Measurements from ENCODE around the gene MARCHF3.
"Not testable (repeated sequence)": the region's sequence is repeated elsewhere in the genome, so short reads cannot be mapped to it uniquely, and the experiment has no call there.

Gene MARCHF3

DNA sequence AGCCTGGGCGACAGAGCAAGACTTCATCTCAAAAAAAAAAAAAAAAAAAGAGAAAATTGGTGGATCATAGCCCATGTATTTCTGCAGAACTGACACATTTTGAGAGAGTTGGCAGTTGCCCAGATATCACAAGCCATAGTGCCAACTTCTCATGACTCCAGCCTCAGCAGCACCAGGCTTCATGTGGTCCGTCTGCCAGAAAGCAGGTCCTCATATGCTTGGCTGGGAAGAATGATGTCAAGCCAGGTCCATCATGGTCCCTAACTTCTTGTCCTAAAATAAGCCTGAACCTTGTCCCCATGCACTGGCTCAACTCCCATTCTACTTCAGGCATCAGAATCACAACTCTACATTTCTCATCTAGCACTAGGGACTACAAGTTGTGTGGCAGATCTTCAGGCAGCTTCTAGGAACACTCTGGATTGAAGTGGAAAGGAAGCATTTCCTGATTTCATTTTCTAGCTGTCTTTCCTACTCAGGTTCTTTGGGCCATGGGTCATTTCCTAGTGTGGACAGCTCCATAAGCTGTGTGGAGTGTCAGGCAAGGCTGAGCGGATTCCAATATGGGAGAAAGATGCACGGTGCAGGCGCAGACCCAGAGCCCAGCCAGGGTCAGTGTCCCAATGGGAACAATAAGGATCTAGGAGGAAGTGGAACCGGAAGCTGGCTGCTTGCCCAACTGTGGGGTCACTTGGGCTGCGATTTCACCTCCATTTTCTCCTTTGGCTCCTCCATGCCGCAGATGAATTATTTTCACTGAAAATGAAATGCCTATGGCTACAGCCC is 163.3 kb downstream of the MARCHF3 start:
- no peak for DNase-seq

DNA sequence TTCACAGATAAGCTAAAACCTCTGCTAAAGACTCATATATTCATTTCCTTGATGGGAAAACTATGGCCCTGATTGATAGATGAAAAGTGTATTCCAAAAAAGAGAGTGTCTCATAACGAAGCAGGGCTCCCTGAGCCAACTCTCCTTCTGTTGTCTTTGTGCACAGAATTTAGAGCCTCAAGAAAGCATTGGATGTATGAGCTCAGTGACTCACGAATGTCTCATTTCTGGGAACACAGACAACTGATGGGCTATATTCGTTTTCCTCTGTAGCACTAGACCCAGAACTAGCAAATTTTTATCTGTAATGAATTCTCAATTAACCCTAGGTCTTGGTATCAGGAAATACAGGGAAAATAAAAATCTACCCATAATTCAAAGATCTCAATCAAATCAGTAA is 165.1 kb downstream of the MARCHF3 start:
- no peak for DNase-seq

DNA sequence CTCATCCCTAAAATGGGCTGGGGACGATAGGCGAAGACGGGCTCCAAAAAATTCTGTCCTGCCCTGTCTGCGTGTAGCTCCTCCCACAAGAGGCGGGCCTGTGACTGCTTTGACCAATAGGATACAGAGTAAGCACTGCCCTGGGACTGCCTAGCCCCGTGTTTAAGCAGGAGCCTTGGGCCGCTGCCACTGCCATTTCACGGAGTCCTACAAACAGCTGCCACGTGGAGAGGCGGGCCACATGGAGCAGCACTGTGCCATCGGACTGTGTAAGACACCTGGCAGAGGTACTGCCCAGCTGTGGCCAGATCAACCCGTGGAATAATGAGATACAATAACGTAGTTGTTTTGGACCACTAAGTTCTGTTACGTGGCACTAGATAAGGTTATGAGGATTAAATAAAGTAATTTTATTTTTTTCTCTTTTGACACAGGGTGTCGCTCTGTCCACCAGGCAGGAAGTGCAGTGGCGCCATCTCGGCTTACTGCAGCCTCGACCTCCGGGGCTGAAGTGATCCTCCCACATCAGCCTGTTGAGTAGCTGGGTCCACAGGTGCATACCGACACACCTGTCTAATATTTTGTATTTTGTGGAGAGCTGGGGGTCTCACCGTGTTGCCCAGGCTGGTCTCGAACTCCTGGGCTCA is 166.2 kb downstream of the MARCHF3 start:
- no peak for DNase-seq

DNA sequence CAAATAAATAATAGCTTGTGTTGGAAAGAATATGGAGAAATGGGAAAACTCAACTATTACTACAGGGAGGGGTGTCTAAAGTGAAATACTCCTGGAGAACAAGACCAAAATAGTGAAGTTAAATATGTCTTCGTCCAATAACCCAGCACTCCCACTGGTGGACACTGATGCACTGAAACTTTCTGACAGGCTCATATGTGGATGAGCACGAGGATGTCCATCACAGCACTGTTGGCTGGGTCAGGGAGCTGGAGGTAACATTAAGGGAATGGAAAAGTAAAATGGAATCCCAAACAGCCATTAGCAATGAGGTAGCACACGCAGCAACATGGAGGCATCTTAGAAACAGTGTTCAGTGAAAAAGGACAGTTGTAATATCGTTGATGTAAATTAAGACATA is 167.0 kb downstream of the MARCHF3 start:
- DNase-seq: no peak

DNA sequence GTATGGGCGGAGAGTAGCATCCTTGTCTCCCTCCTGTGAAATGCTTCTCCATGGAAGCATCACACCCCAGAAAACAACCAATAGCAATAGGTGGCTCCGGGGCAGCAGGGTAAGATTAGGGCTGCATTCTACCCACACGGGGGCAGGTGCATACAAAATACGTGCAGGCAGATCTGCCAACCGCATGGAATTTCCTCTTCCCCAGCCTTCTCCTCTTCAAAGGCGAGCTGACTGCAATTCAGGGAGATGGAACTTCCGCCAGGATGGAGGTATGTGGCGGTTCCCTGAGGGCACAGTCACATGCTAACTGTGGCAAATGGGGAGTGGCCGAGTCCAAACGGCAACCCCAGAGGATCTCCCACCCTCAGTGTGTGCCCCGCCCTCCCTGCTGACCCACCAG is 171.9 kb downstream of the MARCHF3 start:
- DNase-seq: no peak

DNA sequence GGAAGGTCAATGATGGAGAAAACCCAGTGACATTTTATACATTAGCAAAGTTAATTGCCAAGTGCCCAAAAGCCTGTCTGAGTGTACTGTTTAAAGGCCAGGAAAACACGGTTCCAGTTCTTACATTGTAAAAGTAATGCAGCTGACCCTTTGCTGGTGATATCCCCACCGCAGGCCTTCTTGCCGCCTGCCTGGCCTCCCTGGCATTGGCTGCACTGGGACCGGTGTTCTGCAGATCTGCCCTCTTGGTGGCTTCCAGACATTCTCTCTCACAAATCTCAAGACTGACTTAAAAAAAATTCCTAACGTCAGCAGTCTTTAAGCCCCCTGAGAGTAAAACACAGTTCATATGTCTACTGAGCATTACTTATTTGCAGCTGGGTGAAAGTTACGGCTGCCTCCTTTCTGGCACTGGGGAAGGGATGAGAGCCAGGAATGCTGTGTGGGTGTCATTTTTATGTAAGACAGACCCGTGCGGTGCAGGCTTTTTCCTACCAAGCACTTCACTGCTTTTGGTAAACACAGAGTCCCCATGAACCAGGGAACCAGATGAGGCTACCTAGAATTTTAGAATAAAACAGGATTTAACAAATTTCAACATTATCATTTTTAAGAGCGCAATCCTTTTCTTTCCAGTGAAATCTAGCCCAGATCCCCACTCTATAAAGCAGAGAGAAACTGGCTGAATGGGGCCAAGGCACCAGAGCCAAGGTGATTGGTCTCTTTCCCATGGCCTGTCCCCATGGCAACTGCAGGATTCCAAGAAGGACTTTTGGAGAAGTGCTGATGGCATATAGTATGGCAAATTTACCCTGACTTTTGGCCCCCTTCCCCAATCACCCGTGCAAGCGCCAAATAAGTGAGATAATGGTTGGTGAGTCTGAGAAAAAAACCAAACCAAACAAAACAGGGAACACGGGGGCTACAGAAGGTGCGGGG is 172.6 kb downstream of the MARCHF3 start:
- DNase-seq: no peak

DNA sequence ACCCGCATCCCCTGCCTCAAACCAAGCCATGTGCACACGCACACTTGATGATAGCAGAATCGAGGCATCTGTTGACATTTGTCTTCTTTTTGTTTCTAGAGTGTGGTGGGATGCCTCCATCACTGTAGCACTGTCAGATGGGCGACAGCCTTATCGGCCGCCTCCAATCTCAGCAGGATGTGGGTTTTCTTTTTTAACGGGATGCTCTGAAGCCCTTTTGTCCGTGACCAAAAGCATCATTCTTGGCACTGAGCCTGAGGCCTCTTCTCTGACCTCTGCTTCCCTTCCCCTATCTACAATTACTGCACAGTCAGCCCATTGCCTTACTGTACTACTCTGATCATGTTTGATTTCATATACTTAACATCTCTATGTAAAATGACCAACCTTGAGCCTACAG is 175.1 kb downstream of the MARCHF3 start:
- DNase-seq: no peak

DNA sequence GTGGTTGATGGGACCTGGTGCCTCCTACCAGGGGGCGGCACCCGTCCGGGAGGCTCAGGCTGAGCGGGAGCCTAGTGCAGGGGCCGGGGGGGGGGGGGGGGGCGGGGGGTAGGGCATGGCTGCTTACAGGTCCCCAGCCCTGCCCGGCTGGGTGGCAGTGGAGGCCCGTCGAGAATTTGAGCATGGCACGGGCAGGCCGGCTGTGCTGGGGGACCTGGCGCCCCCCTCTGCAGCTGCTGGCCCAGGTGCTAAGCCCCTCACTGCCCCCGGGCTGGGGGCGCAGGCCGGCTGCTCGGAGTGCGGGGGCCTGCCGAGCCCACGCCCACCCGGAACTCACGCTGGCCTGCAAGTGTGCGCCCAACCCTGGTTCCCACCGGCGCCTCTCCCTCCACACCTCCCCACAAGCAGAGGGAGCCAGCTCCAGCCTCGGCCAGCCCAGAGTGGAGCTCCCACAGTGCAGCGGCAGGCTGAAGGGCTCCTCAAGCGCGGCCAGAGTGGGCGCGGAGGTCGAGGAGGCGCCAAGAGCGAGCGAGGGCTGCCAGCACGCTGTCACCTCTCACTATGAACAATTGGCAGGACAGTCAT is 175.7 kb downstream of the MARCHF3 start:
- no peak for DNase-seq

DNA sequence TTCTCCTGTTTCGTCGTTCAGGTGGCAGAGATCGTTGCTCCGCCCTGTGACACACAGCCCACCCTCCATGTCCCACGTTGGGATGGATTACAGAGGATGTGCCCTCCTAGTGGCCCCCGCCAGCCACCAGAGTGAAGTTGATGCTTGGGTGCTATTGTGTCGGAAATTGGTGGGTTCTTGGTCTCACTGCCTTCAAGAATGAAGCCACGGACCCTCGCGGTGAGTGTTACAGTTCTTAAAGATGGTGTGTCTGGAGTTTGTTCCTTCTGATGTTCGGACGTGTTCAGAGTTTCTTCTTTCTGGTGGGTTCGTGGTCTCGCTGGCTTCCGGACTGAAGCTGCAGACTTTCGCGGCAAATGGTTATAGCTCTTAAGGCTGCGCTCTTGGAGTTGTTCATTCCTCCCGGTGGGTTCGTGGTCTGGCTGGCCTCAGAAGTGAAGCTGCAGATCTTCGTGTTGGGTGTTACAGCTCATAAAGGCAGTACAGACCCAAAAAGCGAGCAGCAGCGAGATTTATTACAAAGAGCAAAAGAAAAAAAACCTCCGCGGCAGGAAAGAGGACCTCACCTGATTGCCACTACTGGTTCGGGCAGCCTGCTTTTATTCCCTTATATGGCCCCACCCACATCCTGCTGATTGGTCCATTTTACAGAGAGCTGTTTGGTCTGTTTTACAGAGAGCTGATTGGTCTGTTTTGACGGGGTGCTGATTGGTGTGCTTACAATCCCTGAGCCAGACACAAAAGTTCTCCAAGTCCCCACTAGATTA is 176.6 kb downstream of the MARCHF3 start:
- DNase-seq: not testable (repeated sequence)

DNA sequence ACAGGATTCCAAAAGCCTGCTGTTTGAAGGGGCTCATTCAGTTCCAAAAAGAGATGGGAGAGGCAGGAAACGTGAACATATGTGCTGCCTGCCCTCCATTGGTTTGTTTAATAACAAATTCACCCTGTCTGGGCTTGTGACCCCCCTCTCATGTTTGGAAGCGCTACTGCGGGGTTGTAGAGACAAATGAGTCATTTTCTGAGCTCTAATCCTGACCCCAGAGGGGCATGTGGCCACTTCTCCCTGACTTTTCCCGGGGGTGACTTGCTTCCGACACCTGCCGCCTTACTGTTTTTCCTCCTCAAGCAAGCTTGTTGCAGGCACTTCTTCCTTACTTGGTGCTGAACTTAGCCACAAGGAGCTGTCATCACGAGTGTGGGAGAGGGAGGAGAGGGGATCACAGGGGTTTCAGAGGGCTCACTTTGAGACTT is 177.5 kb downstream of the MARCHF3 start:
- DNase-seq: no peak

DNA sequence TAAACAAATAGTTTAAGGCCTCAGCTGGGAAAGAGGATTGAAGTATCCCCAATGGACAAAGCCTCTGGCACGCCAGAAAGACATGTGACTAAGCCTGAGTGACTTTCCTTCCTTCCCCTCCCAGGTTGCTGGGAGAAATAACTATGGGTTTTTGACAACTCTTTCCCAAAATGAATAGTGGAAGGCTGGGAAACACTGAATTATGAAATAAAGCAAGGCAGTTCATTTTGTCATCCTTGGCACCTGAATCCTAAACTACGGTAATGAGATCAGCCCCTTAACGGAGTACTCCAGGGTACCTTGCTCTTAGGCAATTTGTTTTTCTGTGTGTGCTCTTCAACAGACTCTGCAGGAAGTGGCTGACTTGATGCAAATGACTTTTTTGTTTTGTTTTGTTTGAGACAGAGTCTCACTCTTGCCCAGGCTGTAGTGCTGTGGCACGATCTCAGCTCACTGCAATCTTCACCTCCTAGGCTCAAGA is 178.2 kb downstream of the MARCHF3 start:
- no peak for DNase-seq

DNA sequence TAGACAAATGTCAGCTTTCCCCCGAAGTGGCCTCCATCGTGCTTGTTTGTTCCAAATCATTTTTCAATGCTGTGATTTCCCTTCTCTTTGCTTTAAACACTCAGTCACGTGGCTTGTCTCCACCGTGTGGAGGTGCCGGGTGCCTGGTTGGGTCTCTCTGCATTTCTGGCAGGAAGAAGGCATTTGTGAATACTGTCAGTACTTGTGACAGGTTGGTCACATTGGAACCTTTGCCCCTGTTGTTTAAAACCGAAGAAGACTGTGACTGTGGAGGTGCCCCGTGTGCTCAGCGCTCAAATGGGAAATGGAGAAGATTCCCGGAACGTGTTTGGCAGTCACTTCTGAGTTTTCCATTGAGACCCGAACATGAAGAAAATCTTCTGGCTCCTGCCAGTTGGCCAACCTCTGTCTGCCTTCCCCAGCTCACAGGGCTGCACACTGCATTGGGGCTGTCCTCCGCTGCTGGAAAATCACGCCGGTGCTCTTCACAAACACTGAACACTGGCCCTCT is 178.8 kb downstream of the MARCHF3 start:
- DNase-seq: no peak

DNA sequence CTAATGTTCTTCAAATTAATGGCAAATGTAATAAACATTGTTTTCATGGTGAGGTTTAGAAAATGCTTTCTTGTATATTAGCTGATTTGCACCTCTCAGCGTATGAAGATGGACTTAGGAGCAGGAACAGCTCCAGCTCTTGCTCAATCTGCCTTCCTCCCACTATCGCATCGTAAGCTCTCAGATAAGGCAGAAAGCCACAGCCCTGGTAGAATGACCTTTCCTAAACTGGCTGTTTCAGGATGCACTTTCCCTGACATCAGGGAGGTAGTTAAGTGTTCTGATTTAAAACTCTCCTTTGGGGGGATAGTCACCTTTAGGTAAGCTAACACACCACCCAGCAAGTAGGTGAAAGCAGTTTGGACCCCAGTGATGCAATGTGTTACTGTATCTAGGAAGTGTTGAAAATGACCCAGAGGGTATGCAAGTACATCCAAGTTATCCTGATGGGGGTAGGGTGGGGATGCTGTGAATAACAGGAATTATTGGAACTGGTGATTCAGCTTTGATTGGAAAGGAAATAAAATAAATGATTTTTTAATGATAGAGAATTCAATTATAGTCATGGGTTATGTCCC is 181.2 kb downstream of the MARCHF3 start:
- DNase-seq: no peak

DNA sequence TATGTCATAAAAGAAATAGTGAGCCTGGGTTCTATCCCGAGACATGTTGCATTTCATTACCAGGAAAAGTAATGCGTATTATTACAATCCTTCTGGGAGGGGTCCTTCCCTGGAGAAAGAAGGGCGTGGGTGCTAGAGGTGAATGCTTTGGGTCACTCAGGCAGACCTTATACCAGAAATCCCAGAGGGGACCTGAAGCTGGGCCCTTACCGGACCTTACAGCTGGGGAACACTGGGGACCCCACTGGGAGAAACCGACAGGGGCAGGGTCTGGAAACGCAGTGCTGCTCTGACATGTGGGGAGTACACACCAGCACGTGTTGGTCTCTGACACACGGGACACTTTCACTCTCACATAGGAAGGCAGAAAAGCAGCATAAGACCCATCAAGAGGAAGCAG is 182.1 kb downstream of the MARCHF3 start:
- DNase-seq: no peak

DNA sequence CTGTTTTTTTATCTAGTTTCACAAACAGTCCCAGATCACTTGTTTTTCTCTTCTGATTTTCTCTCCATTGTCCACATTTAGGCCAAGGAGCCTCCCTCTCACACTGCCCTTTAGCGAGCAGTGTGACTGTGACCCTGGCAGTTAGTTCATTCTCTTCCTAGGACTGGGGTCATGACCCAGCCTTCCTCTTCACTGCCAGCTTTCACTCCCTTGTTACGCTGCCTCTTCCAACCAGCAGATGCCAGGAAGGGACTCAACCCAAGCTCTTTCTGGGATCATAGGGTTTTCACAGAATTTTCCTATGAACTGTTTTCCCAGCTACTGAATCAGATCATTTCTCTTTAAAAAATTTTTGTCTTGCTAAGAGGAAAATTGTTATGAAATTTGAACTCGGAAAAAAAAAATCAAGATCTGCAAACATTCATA is 182.5 kb downstream of the MARCHF3 start:
- no peak for DNase-seq

DNA sequence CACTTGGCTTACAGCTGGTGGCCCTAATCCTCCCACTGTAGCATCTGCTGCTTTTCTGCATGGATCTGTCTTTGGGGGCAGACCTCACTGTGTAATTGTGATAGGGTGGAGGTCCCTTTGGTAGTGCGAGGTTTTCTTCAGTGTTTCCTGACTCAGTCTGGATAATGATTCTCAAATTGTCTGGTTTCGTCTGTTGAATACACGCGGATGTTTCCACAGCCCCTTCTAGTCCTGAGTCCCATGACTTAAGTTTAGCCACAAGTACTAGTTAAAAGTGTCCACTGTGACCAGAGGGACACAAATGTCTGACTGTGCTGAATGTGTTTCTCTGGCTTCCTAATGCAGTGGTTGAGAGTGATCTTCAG is 182.9 kb downstream of the MARCHF3 start:
- DNase-seq: no peak

DNA sequence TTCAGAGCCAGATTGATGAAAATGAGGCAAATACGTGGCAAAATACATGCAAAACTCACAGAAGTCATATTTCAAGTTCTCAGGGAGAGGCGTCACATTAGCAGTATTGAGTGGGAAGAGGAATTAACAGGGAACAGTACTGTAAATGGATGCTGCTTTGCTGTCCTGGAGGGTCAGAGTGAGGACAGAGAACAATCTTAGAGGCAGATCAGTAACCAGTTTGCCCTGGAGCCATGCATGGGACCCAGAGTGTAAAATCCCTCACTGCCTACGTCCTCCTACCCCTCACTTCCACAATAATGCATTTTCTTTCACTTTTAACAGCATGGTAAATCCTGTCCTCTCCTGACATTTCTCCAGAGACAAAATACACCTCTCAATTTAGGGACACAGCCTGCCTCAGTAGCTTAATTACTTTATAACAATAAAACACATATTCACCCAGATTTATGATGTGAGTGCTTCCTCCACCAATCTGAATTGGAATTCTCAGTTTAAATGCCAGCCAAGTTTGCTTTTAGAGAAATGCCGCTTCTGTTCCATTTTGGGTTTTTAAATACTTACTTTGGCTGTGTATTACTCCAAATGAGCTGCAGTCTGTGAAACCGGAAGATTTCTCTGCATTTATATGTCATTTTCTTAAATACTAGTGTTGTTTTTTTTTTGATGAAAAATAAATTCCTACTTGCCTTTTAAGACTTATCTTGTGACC is 183.5 kb downstream of the MARCHF3 start:
- no peak for DNase-seq

DNA sequence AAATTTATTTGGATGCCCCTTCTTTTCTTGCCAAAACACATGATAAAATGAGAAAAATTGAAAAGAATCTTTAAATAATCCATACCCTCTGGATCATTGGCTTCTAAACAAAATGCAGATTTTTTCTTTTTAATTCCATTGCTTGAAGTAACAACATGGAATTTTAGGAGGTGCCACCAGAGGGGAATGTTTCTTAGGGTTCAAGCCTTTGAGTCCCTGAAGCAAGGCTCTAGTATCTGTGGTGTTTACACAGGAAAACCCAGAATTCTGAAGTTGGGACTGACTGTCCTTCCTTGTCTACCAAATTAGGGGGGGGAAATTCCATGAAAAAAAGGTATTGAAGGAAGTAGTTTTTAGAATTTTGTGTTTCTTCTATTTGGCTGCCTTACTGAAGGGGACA is 184.0 kb downstream of the MARCHF3 start:
- no peak for DNase-seq

DNA sequence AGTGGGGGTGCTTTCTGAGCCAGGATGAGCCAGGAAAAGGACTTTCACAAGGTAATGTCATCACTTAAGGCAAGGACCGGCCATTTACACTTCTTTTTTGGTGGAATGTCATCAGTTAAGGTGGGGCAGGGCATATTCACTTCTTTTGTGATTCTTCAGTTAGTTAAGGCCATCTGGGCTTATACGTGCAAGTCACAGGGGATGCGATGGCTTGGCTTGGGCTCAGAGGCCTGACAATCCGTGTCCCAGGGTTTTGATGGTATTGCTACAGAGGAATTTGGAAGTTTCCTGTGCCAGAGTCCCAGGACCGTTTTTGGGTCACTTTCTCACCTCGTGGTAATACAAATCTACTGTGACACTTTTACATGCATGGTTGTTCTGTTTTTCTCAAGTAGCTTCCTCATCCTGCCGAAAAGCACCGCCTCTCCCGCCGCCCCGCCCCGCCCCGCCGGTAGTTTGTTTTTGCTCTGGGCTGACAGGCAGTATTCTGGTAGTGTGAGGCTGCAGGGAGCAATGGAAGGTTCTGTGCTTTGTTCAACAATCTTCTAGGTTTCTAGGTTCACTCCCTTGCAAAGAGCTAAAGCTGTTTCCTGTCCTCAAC is 184.8 kb downstream of the MARCHF3 start:
- DNase-seq: not testable (repeated sequence)

DNA sequence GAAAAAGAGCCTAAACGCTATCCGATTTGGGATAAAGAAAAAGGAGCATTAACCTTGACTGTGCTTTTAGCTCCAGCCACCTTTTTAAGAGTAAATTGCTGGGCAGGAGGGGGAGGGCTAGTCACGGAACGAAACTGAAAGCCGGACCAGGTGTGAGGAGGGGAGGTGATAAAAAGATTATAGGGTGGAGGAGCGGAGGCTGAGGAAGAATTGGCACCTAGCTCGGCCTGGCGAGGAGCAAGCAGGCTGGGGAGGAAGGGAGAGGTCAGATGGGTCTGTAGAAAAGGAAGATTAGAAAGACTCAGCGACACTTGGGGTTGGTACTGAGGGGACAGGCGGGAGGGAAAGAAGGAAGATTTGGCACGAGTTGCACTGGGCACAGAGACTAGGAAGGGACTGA is 187.0 kb downstream of the MARCHF3 start:
- not testable (repeated sequence) for DNase-seq
